GM19452 (cell line): ENCODE measurements around the gene S100A14.
A peak's percentile ranks its signal among the peaks of the same experiment; 100 is the strongest.

Experiments
- ATAC-seq: cut with Tn5 transposase; IDR thresholded peaks from one replicate; pipeline ENCODE4 v1.9.1; 2021; ENCODE audit not compliant: unreplicated experiment

The S100A14 gene

GRCh38 chr1:153566414-153567371 is 49.4 kb downstream of the S100A14 start:
- no peak for ATAC-seq

- ATAC-seq = peak; percentile 41
Measured at GRCh38 chr1:153565529-153566374, 50.4 kb downstream of the S100A14 start, which contains the start of gene S100A2. S100A2 (minus strand) TSS chr1:153565844; CDS start chr1:153563877, 1,967 bp downstream.
